GM18907 (cell line): ENCODE results near the gene SLC27A4.

ENCODE experiments used
- ATAC-seq: cut with Tn5 transposase; IDR thresholded peaks from one replicate; pipeline ENCODE4 v1.9.1; 2021; ENCODE audit warnings: mild to moderate bottlenecking, moderate library complexity; ENCODE audit not compliant: unreplicated experiment

Gene SLC27A4

DNA sequence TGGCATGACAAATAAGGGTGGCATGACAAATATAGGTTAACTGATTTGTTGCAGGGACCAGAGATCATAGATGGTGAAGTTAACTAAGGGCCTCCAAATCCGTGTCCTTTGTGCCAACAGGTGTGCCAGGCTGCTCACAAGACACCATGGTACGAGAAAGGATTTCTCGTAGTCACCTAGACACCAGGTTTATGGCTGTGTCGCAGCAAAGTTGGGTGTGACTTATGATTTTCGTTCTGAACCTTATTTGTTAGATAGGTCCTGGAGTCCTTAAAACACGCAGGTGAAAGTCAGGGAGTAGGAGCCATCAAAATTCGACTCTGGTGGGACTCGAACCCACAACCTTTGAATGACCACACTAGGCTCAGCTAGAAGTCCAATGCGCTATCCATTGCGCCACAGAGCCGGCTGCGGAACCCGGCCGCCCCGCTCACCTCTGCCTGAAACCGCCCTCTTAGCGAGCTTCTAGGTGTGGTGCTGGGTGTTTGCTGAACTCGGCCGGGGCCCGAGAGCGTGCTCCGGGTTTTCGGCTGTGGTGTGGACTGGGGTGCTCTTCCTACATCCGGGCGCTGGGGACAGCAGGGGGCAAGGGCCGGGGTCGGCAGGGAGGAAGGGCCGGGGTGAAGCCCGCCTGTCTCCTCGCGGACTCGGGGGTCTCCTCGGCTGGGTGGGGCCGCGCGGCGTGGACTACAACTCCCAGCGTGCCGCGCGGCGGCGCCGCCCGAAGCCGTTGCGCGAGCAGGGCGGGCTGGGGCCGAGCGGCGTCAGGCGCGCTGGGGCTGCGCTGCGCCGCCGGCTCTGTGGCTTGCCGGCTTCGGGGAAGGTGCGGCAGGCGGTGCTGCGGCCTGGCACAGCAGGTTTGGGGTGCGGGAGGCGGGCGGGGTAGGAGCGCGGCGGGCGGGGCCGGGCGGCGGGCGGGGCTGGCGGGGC lies at the start of gene SLC27A4:
Gene SLC27A4, plus strand, starts transcription at position 767 of the 930 bp plus-strand sequence. CDS start 2,606 bp downstream, outside the sequence.
- peak; percentile 71 for ATAC-seq

DNA sequence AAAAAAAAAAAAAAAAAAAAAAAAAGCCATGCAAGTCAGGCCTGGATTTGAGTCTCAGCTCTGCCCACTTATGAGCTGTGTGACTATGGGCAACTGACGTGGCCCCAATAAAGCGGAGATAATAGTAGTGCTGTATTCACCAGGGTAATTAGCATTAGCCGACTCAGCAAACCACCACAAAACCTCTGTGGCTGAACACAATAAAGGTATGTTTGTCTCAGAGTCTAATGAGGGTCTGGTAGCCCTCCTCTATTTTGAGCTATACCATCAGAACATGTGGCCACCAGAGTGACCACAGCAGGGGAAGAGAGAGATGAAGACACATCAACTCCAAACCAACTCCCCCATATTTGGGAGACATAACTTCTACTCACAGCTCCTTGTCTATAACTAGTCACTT lies 48.3 kb upstream of the SLC27A4 start:
- no peak for ATAC-seq

DNA sequence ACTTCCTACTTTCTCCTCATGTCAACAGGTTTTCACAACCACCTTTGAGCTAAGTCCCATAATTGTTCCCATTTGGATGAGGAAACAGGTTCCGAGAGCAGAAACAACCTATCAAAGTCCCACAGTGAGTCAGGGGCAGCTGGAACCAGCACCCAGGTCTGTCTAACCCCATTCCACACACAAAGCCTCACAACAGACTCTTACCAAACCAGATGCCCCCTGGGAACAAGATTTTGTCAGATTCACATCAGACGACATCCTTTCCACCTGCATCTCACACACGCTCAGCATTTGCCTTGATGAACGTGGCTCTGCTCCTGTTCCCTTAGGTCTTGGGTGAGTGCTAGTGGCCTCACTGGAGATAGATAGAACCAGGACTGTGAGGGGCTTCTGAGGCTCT lies 47.2 kb upstream of the SLC27A4 start:
- ATAC-seq: no peak

DNA sequence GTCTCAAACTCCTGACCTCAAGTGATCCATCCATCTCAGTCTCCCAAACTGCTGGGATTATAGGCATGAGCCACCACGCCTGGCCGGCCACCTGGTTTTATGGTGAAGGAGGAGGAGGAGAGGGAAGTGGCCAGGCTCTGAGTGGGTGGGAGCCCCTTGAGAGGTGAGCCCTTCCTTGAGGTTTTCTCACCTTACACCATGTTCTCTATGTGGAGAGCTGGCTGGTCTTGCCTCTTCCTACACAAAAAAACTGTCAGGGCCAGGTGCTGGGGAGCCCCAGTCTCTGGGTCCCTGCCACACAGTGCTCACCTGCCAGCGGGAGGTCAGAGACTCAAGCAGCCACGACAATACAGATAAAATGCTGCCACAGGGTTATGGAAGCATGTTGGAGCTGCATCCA lies 46.2 kb upstream of the SLC27A4 start:
- ATAC-seq: no peak

DNA sequence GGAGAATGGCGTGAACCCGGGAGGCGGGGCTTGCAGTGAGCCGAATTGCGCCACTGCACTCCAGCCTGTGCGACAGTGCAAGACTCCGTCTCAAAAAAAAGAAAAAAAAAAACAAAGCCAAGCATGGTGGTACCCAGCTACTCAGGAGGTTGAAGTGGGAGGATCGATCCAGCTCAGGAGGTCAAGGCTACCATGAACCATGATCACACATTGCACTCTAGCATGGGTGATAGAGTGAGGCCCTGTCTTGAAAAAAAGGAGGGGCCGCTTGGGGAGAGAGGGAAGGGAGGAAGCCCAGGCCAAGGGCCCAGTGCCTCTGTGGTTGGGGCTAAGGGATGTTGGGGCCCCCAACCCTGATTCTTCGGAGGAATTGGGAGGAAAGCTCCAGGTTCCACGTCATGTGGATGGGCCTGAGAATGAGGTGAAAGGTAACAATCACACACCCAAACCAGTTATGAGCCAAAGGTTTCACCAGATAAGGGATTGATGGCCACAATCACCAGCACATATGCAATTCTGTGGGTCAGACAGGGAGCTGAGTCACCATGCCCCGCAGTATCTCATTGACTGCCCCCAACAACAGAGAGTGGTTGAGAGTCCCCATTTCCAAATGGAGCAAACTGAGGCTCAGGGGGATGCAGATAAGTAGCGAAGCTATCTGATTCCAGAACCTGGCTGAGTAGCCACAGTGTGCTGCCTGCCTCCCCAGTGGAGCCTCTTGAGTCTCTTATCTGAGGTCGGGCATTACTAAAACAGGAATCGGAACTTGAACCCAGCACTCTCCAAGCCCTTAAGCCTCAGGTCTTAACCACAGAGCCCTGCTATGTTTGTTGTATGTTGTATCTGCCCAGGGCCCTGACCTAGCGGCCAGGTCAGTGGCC lies 43.7 kb upstream of the SLC27A4 start:
- ATAC-seq: no peak

DNA sequence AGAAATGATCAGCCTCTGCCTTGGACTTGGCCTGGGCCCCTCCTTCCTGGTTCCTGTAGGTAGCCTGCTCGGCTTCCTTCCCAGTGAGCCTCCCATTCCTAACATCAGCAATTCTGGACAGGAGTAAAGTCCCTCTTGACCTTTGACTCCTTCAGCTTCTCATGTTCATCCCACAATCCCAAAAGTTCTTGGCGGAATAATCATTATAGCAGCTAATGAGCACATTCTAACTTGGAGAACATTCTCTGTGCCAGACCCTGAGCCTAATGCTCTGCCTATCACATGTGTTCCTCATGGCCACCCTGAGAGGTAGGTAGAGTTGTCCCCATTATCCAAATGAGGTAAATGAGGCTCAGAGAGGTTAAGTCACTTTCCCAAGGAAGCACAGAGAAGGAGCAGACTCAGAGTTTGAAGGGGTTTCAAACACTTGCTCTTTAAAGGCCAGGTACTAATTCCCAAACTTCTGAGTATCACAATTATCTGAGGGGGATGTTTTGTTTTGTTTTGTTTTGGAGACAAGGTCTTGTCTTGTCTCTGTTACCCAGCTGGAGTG lies 43.0 kb upstream of the SLC27A4 start:
- ATAC-seq: no peak

DNA sequence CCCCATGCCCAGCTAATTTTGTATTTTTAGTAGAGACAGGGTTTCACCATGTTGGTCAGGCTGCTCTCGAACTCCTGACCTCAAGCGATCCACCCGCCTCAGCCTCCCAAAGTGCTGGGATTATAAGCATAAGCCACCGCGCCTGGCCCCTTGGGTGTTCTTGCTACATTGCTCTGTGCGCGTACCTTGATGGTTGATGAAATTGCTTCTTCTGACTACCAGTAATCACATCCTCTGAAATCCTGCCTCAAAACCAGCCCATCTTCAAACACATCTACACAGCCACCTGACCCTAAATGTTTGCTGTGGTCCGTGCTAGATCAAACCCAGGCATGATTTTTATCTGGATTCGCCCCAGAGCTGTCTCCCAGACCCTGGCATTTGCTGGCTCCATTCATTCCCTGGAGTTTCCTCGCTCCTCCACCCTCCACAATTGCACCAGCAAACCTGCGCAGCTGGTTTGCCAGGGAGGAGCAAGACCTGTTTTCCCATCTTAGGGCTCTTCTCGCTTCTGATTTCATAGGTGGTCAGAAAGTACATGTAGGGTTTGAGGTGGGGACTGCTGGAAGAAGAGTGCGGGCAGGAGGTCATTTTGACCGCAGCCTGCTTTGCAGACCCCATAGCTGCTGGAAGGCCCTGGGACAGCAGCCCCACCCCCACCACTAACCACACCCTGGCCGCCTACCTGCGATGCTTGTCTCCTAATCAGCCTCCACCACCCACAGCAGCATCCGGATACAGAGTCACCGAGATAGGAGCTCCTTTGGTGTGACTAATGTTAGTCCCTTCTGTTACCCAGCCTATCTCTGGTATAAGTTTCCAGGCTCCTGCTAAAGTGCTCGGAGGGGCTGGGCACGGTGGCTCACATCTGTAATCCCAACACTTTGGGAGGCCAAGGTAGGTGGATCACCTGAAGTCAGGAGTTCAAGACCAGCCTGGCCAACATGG lies 41.5 kb upstream of the SLC27A4 start:
- no peak for ATAC-seq

DNA sequence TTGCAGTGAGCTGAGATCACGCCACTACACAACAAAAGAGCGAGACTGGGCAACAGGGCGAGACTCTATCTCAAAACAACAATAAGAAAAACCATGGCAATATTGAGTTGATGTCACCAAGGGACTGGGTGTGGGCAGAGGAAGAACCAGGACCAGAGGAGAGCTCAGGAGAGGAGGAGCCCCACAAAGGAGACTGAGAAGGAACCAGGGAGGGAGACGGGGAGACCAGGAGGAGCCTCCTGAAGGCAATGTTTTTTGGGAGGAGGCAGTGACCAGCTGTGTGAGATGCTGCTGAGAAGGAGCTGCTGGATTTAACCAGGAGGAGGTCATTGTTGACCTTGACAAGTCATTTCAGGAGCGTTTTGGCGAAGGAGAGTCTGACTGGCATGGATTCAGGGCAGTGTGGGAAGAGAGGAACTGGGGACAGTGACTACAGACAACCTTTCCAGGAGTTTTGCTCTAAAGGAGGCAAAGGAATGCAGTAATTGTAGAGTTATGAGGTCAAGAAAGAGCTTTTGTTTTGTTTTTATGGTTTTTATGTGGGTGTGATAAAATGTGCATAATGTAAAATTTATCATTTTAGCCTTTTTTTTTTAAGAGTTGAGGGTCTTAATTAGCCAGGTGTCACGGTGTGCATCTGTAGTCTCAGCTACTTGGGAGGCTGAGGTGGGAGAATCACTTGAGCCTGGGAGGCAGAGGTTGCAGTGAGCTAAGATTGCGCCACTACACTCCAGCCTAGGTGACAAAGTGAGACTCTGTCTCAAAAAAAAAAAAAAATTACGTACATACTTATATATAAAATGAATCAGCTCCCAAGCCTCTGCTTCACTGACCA lies 36.0 kb upstream of the SLC27A4 start:
- no peak for ATAC-seq

DNA sequence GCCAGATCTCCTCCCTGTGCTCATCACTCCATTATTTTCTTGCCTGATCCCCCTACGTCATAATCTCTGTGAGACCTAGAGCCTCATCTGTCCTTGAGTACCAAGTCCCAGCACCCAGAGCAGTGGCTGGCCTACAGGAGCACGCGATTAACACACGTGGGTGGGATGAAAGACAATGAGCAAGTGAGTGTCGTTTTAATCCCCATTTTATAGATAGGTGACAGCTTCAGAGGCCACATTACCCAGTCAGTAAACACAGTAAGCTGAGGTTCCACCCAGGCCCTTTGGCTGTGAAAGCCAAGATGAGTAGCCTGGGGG lies 35.4 kb upstream of the SLC27A4 start:
- ATAC-seq: no peak

DNA sequence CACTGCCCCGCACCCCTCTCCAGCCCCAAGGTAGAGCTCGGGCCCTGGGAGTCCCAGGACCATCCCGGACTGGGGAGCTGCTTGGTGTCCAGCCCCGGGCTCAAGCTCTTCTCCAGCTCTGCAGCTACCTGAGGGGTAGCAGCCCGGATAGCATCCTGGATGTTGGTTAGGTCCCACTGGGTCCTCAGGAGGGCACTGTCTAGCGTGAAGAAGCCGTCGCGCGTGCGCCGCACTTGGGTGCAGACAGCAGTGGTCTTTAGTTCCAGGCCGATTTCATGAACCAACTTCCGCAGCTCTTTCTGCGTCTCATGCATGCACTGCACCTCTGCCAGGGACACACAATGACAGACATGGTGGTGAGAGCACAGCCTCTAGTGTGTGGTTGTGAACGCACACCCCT lies 30.8 kb upstream of the SLC27A4 start:
- ATAC-seq: no peak

DNA sequence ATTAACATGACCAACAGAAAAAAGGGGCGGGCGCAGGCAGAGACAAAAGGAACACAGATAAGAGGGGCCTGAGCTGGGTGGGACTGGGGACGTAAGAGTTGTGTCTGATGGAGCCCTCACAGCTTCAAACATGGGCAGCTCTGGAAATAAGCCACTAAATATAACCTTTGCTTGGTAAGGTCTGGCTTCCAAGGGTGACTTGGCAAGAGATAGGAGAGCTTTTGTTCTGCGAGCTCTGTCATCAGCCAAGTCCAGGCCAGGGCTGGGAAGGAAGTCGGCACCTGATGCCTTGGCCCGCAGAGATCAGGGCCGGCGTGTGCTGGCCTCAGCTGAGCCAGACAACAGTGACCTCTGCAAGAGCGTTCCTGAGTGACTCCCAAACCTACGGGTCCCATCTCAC lies 29.9 kb upstream of the SLC27A4 start:
- ATAC-seq: no peak

DNA sequence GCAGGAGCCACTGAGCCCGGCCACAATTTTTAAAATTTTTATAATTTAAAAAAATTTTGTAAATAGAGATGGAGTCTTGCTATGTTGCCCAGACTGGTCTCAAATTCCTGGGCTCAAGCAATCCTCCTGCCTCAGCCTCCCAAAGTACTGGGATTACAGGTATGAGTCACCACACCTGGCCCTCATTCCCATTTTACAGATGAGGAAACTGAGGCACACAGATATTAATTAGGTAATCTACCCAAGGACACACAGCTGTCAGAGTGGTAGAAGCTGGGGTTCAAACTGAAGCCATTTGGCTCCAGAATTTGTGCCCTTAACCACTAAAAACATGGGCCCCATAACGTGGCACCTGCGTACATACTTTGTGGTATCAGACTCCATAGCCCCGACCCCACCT lies 25.6 kb upstream of the SLC27A4 start:
- no peak for ATAC-seq

DNA sequence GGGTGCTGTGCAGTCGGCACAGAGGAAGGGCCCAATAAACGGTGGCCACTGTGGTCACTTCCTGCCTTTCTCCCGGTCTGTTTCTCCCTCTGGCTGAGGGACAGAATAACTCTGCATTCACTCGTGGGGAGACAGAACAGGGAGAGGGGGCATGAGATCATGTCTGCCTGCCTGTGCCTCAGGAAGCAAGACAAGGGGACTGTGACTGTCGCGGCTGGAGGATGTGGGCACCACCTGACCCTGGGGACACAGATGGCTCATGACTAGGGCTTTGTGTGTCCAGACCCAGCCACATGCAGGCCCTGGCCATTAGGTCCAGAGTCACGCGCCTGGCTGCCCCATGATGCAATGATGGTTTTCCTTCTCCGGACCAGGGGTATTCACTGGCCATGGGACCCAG lies 23.9 kb upstream of the SLC27A4 start:
- no peak for ATAC-seq

DNA sequence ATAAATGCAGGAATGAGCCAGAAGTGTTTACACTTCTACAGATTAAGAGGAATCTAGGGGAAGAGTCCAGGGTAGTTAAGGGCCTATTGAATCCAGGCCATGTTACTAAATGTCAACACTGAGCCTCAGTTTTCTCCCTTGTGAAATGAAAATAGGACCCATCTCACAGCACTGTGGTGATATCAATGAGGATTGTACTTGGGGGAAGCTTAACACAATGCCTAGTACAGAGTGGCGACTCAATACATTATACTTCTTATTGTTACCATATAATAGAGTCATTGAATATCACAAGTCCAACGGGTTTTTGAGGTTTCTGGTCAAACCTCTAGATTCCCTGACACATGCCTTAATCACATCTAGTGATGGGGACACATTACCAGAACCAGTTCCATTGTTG lies 22.7 kb upstream of the SLC27A4 start:
- ATAC-seq: no peak

DNA sequence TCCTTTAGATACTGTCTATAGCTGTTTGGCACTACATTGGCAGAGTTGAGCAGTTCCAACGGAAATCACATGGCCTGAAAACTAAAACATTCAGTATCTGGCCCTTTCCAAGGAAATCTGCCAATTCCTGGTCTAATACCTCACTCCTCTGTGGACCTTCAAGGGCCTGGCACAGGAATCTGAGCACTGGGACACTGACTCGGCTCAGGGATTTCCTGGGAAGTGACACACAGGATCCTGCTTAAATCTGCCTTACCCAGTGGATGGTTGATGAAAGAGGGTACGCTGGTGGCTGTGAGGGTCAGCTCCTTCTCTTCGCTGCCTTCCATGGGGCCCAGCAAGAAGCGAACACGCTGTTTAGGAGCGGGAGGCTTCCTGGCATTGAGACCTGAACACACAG lies 19.0 kb upstream of the SLC27A4 start:
- no peak for ATAC-seq

DNA sequence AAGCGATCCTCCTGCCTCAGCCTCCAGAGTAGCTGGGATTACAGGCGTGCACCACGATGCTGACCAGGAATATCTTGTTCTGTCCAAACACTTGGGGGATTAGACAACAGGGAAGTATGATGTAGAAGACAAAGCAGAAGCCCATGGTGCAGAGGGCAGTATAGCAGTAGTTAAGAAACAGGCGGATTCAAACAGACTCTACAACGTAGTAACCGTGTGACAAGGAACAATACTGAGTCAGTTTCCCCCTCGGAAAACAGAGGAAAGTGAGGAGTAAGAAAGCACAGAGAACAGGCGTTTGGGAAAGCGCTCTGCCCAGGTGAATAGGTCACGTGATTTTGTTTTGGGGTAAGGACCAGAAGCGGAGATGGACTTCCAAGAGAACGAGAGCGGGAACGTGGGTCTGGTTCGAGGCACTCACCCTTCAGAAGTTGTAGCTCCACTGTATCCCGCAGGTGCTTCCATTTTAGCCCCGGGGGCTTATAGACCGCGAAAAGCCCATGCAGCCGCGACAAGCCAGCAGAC lies 18.4 kb upstream of the SLC27A4 start:
- ATAC-seq: peak; percentile 9

DNA sequence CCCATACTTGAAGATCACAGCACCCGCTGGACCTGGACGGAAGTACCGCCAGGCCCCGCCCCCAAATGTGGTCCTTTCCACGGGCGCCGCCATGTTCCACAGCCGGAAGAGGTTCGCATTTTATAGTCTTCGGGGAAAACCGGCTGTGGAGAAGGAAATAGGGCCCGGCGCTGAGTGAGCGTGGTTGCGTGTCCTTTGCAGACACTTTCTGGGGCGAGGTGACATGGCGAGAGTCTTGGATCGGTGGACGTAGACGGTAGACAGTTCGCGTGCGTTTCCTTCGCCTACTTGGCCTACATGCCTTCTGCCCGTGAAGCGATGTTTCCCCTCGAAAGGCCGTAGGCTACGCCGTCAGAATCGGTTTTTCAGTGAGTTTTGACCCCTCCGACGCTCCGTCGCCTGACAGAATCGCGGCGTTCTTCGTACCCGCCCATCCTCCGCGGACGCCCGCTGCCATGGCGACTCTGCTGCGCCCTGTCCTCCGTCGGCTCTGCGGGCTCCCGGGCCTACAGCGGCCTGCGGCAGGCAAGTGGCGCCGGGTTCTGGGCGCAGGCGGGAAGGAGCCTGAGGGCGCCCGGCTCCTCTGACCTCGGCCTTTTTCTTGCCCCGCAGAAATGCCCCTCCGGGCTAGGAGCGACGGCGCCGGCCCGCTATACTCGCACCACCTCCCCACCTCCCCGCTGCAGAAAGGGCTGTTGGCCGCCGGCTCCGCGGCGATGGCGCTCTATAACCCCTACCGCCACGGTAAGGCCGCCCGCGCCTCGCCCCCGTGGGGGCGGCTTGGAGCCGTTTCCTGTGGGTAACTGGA lies 17.7 kb upstream of the SLC27A4 start, which contains the start of the genes COQ4 and TRUB2:
Gene COQ4, plus strand, starts transcription at position 436 of the 808 bp plus-strand sequence. Its CDS starts 20 bp downstream, at position 456.
Gene TRUB2, minus strand, starts transcription at position 44 of the 808 bp plus-strand sequence. Its CDS starts 39 bp downstream, at position 5.
- ATAC-seq: peak; percentile 76

DNA sequence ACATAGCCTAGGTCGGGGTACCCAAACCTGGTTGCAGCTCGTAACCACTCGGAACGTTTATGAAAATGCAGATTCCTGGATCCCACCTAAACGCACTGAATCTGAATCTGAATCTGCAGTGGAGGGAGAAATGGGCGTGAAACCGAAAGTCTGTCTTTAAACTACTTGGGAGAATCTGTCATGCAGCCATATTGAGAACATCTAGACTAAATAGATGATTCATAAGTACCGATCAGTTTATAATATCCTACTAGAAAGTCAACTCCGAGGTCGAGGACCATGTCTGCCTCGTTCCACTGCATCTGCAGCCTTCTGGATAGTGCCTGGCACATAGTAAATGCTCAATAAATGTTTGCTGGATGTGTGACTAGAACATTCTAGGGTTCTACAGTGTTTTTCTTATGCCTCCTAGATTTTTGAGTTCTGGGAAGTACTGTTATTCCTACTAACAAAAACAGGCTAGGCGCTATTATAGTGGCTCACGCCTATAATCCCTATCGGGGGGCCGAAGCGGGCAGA lies 17.1 kb upstream of the SLC27A4 start:
- no peak for ATAC-seq
